ENCODE results near the gene COPZ2. TPM values are rescaled to one million over a fixed set of nuclear protein-coding genes. Genes with fewer than 3 reads are reported as not detected.
"Not testable (repeated sequence)": the region's sequence is repeated elsewhere in the genome, so short reads cannot be mapped to it uniquely, and the experiment has no call there.

Gene COPZ2
- polyA plus RNA-seq, 1 of the 3 experiments (the other 2 are of a cell fraction): 36.9 TPM

GRCh38 chr17:48021934-48022333, 15.7 kb downstream of the COPZ2 start:
- no peaks in the 10 kb centered on the region for H4K20me1 ChIP-seq (ENCODE audit: insufficient read depth)
- ChIA-PET POLR2A (no interaction called here), CTCF (interaction anchor here (1.1 to 31.3 kb wide), 4 partner anchors 35 to 109 kb away, joined by 7 to 1752 read pairs (median 848); partner anchors contain the start of genes CDK5RAP3, NFE2L1, PNPO and PRR15L)
- no peak overlapping the region for H2AFZ ChIP-seq (ENCODE audit: low read depth)
- H3K4me1 ChIP-seq (ENCODE audit: control insufficient read depth in 1 of 2, insufficient read depth in 2 of 2, low read depth in 1 of 2, low read length in 1 of 2): peaks cover 31 to 39% of the 10 kb centered on the region in 2 experiments; a peak in 3 of 4 replicates
- H3F3A ChIP-seq (replicated peaks; ENCODE audit: insufficient read depth): peaks cover 44% of the 10 kb centered on the region
- no peaks in the 10 kb centered on the region for H3K79me2 ChIP-seq (ENCODE audit: insufficient read depth)
- no peak overlapping the region for H3K4me2 ChIP-seq
- DNase-seq: no peak
- H3K4me3 ChIP-seq (ENCODE audit: low read depth in 2 of 2, low read length in 1 of 2): no peak overlapping the region
- no peaks in the 10 kb centered on the region for H3K9me3 ChIP-seq
- no peaks in the 10 kb centered on the region for H3K27me3 ChIP-seq (ENCODE audit: insufficient read depth)
- no peak for TF ChIP-seq RXRA (IDR thresholded peaks at IDR 0.05; ENCODE audit: borderline replicate concordance, low read depth)
- TF ChIP-seq GABPA (IDR thresholded peaks at IDR 0.05; ENCODE audit: low read depth): no peak
- TF ChIP-seq TCF12 (IDR thresholded peaks at IDR 0.05): no peak
- no peak for TF ChIP-seq POLR2AphosphoS5 (IDR thresholded peaks at IDR 0.05; ENCODE audit: low read depth, low read length)
- TF ChIP-seq, protein P1, sequence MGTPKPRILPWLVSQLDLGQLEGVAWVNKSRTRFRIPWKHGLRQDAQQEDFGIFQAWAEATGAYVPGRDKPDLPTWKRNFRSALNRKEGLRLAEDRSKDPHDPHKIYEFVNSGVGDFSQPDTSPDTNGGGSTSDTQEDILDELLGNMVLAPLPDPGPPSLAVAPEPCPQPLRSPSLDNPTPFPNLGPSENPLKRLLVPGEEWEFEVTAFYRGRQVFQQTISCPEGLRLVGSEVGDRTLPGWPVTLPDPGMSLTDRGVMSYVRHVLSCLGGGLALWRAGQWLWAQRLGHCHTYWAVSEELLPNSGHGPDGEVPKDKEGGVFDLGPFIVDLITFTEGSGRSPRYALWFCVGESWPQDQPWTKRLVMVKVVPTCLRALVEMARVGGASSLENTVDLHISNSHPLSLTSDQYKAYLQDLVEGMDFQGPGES (IDR thresholded peaks at IDR 0.05; ENCODE audit: low read depth, low read length): no peak
- TF ChIP-seq RCOR1 (IDR thresholded peaks at IDR 0.05; ENCODE audit: low read length): no peak
- no peak for TF ChIP-seq TEAD4 (IDR thresholded peaks at IDR 0.05; ENCODE audit: borderline replicate concordance, insufficient read depth)
- TF ChIP-seq MEF2A (IDR thresholded peaks at IDR 0.05; ENCODE audit: borderline replicate concordance, low read depth): no peak
- no peak overlapping the region for H3K9ac ChIP-seq
- no peaks in the 10 kb centered on the region for H3K9me2 ChIP-seq
- no peak overlapping the region; a peak in 1 of 4 replicates for H3K27ac ChIP-seq (ENCODE audit: low read depth in 2 of 2, low read length in 1 of 2)
- WGBS (ENCODE audit: low lambda C conversion rate): 81% methylated on average over 5 of the region's 5 CpGs
- H3K36me3 ChIP-seq (replicated peaks in 1 of 2; ENCODE audit: control insufficient read depth in 1 of 2, insufficient read depth in 2 of 2, low read length in 1 of 2): no peaks in the 10 kb centered on the region

- peak overlapping the region in 1 of 2 experiments; percentile 77; a peak in 2 of 4 replicates for H3K27ac ChIP-seq (ENCODE audit: low read depth in 2 of 2, low read length in 1 of 2)
- 92% methylated on average over 4 of the region's 4 CpGs for WGBS (ENCODE audit: low lambda C conversion rate)
- not testable (repeated sequence) for H4K20me1 ChIP-seq (ENCODE audit: insufficient read depth)
These were observed 19.8 kb downstream of the COPZ2 start for GRCh38 chr17:48017817-48018158.

GRCh38 chr17:48016112-48016511, 21.5 kb downstream of the COPZ2 start:
- ChIA-PET POLR2A (interaction anchor here (3.6 to 10.5 kb wide), 3 partner anchors 14 to 35 kb away, joined by 25 to 223 read pairs (median 189); no protein-coding TSS in a partner anchor), CTCF (interaction anchor here (0.7 to 31.3 kb wide), 7 partner anchors 11 to 172 kb away, joined by 3 to 1752 read pairs (median 34); partner anchors contain the start of genes CDK5RAP3, NFE2L1, PNPO and PRR15L)
- H3K9ac ChIP-seq: no peak overlapping the region
- no peaks in the 10 kb centered on the region for H3K36me3 ChIP-seq (replicated peaks in 1 of 2; ENCODE audit: control insufficient read depth in 1 of 2, insufficient read depth in 2 of 2, low read length in 1 of 2)
- no peaks in the 10 kb centered on the region for H3K27me3 ChIP-seq (ENCODE audit: insufficient read depth)
- H3K79me2 ChIP-seq (ENCODE audit: insufficient read depth): no peaks in the 10 kb centered on the region
- H3K9me3 ChIP-seq: no peaks in the 10 kb centered on the region
- DNase-seq: no peak
- no peaks in the 10 kb centered on the region for H4K20me1 ChIP-seq (ENCODE audit: insufficient read depth)
- H3K4me1 ChIP-seq (ENCODE audit: control insufficient read depth in 1 of 2, insufficient read depth in 2 of 2, low read depth in 1 of 2, low read length in 1 of 2): peaks cover 21 to 57% of the 10 kb centered on the region in 2 experiments
- no peaks in the 10 kb centered on the region for H3K9me2 ChIP-seq
- 78% methylated on average over 2 of the region's 2 CpGs for WGBS (ENCODE audit: low lambda C conversion rate)
- peak overlapping the region in 1 of 2 experiments; percentile 100; a peak in 2 of 4 replicates for H3K27ac ChIP-seq (ENCODE audit: low read depth in 2 of 2, low read length in 1 of 2)
- 0 out of 2 replicates have a peak overlapping the region, but pooled peaks have one; percentile 30 for H2AFZ ChIP-seq (ENCODE audit: low read depth)
- peaks cover 5% of the 10 kb centered on the region for H3F3A ChIP-seq (replicated peaks; ENCODE audit: insufficient read depth)
- H3K4me3 ChIP-seq (ENCODE audit: low read depth in 2 of 2, low read length in 1 of 2): no peak overlapping the region
- no peak overlapping the region for H3K4me2 ChIP-seq
- no peak for TF ChIP-seq CHD2 (IDR thresholded peaks at IDR 0.05; ENCODE audit: low read length, partially characterized antibody)
- TF ChIP-seq USF2 (IDR thresholded peaks at IDR 0.05; ENCODE audit: borderline replicate concordance, low read depth, low read length): no peak
- no peak for TF ChIP-seq MEF2A (IDR thresholded peaks at IDR 0.05; ENCODE audit: borderline replicate concordance, low read depth)
- no peak for TF ChIP-seq YY1 (IDR thresholded peaks at IDR 0.05; ENCODE audit: low read depth)
- TF ChIP-seq, protein P1 (IDR thresholded peaks at IDR 0.05; ENCODE audit: low read depth, low read length): no peak
- no peak for TF ChIP-seq FOXJ3 (CRISPR knock-in tag; IDR thresholded peaks at IDR 0.05)
- TF ChIP-seq, protein P2, sequence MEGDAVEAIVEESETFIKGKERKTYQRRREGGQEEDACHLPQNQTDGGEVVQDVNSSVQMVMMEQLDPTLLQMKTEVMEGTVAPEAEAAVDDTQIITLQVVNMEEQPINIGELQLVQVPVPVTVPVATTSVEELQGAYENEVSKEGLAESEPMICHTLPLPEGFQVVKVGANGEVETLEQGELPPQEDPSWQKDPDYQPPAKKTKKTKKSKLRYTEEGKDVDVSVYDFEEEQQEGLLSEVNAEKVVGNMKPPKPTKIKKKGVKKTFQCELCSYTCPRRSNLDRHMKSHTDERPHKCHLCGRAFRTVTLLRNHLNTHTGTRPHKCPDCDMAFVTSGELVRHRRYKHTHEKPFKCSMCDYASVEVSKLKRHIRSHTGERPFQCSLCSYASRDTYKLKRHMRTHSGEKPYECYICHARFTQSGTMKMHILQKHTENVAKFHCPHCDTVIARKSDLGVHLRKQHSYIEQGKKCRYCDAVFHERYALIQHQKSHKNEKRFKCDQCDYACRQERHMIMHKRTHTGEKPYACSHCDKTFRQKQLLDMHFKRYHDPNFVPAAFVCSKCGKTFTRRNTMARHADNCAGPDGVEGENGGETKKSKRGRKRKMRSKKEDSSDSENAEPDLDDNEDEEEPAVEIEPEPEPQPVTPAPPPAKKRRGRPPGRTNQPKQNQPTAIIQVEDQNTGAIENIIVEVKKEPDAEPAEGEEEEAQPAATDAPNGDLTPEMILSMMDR (IDR thresholded peaks at IDR 0.05): no peak
- no peak for TF ChIP-seq EZH2phosphoT487 (IDR thresholded peaks at IDR 0.05; ENCODE audit: borderline replicate concordance, low read depth)
- TF ChIP-seq SMC3 (IDR thresholded peaks at IDR 0.05; ENCODE audit: low read depth, low read length): no peak

More at GRCh38 chr17:48017817-48018158, 19.8 kb downstream of the COPZ2 start:
- not testable (repeated sequence) for DNase-seq; H3K9ac ChIP-seq; H3K9me2 ChIP-seq; H3K9me3 ChIP-seq; H3F3A ChIP-seq (replicated peaks; ENCODE audit: insufficient read depth); H3K79me2 ChIP-seq (ENCODE audit: insufficient read depth); H3K4me2 ChIP-seq; H3K27me3 ChIP-seq (ENCODE audit: insufficient read depth); H3K36me3 ChIP-seq (replicated peaks in 1 of 2; ENCODE audit: control insufficient read depth in 1 of 2, insufficient read depth in 2 of 2, low read length in 1 of 2); H3K4me3 ChIP-seq (ENCODE audit: low read depth in 2 of 2, low read length in 1 of 2)
- Histone ChIP-seq H3K4me1 (ENCODE audit: control insufficient read depth in 1 of 2, insufficient read depth in 2 of 2, low read depth in 1 of 2, low read length in 1 of 2) (peaks cover 16 to 43% of the 10 kb centered on the region in 2 experiments; a peak in 3 of 4 replicates), H2AFZ (ENCODE audit: low read depth) (0 out of 2 replicates have a peak overlapping the region, but pooled peaks have one; percentile 24)
- ChIA-PET CTCF (interaction anchor here (0.5 to 31.3 kb wide), 28 partner anchors 8 to 187 kb away, joined by 3 to 1752 read pairs (median 5); partner anchors contain the start of genes CDK5RAP3, MRPL10, NFE2L1 and PNPO), POLR2A (interaction anchor here (0.9 to 10.5 kb wide), 11 partner anchors 16 to 77 kb away, joined by 3 to 223 read pairs (median 7); partner anchors contain the start of genes CDK5RAP3, NFE2L1 and PNPO)

Data from SK-N-SH (cell line).